HG03025 (cell line): ENCODE data around the gene MARCHF9.
"Not testable (repeated sequence)": the region's sequence is repeated elsewhere in the genome, so short reads cannot be mapped to it uniquely, and the experiment has no call there.

ENCODE experiments used
- ATAC-seq: cut with Tn5 transposase; IDR thresholded peaks from one replicate; pipeline ENCODE4 v1.9.1; 2021; ENCODE audit warnings: mild to moderate bottlenecking, moderate library complexity; ENCODE audit not compliant: unreplicated experiment, low FRiP score

Gene MARCHF9

DNA sequence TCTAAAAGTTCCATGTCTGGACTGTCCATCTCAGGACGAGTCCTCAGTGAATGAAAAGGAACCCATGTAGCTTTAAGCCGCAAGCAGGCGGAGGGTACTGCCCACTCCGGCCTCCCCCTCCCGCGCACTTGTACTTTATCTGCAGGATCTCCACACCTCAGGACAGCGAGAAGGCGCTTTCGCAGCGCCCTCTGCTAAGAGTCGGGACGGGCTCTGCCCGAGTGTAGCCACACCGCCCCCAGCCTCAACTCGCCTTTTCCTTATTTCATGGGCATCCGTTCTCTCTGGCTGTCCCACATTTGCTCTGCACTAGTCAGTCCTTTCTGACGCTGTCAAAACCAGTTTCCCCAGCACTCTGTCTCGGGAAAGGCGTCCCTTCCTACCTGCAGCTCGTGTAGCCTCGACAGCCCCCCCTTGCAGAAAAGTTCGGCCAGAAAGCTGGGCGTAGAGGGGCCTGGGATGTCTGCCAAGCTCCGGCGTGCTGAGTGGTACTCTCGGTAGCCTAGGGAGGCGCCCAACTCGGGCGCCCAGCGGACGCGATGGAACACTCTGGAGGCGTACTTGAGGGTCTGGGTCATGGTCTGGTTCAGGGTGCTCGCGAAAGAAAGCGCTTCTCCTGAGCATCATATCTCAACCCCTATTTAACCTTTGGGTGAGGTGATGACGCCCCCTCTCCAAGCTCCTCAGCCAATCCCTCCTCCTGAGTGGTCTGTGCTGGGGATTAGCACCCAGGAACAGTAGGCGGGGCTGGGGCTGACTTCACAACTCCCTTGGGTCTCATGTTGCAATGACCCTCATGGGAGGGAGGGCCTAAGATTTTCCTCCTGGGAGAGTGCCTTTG is 11.8 kb downstream of the MARCHF9 start, which contains the start of gene CYP27B1:
CYP27B1 (minus strand) TSS at position 615 of the 841 bp plus-strand sequence; CDS start at position 578, 37 bp downstream.
- ATAC-seq: no peak

- no peak for ATAC-seq
These were observed 12.4 kb downstream of the MARCHF9 start for GRCh38 chr12:57767305-57767698.

DNA sequence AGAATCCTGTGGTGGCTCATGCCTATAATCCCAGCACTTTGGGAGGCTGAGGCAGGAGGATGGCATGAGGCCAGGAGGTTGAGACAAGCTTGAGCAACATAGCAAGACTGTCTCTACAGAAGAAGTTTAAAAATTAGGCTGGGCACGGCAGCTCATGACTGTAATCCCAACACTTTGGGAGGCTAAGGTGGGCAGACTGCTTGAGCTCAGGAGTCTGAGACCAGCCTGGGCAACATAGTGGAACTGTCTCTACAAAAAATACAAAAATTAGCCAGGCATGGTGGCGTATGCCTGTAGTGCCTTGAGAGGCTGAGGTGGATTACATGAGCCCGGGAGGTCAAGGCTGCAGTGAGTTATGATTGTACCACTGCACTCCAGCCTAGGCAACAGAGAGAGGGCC is 13.0 kb downstream of the MARCHF9 start:
- no peak for ATAC-seq

DNA sequence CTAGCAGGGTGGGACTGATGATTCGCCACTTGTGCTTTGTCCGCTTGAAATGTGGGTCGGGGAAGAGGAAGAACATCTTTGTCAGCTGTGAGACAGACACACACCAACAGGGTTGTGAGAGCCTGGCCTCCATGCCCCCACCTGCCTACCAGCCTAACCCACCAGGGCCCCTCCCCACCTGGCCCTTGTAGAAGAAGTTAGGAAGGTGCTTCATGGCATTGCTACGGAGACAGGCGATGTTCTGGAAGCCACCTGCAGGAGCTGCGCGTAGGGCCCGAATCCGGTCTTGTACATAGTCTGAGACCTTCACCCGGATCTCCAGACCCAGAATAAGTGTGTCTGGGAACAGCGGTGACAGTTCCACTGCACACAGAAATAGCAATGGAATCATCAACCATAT is 14.7 kb downstream of the MARCHF9 start:
- ATAC-seq: no peak

- no peak for ATAC-seq
These were observed 15.8 kb downstream of the MARCHF9 start for GRCh38 chr12:57770734-57771133.

- ATAC-seq: peak; percentile 63
These were observed 16.5 kb downstream of the MARCHF9 start for GRCh38 chr12:57771236-57771872.

- peak; percentile 83 for ATAC-seq
These were observed 17.0 kb downstream of the MARCHF9 start, which contains the start of gene METTL1 for GRCh38 chr12:57771873-57772428. METTL1 (minus strand) TSS chr12:57772105; CDS start chr12:57772083, 22 bp downstream.

- peak; percentile 27 for ATAC-seq
These were observed 17.8 kb downstream of the MARCHF9 start, which contains the start of gene EEF1AKMT3 for GRCh38 chr12:57772429-57773322. EEF1AKMT3 (plus strand) TSS chr12:57772614; CDS start chr12:57772725, 111 bp downstream.

- not testable (repeated sequence) for ATAC-seq
These were observed 19.7 kb downstream of the MARCHF9 start for GRCh38 chr12:57774634-57775033.

- ATAC-seq: no peak
These were observed 20.1 kb downstream of the MARCHF9 start for GRCh38 chr12:57775044-57775443.

DNA sequence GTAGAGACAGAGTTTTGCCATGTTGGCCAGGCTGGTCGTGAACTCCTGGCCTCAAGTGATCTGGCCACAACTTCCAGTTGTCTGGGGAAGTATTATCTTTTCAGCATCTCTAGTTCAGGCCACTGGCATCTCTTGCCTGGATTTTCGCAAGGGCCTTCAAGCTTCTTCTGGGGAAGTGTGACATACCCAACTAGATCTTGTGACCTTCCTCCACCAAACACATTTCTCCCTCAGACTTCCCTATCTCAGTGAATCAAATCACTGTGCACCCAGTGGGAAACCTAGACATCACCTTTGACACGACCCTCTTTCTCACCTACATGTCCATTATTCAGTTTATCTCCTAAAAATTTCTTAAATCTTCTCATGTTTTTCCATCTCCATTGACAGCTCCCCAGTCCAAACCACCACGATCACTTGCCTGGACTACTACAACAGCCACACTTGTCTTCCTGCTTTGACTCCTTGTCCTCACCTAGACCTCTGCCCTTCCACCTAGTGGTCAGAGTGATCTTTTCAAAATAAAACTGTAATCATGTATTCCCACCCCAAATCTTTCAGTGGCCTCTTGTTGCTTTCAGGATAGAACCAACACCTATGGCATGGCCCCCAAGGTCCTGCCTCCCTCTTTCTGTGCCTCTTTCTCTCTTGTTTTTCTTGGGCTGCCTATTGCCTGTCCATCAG is 20.8 kb downstream of the MARCHF9 start:
- no peak for ATAC-seq

- no peak for ATAC-seq
These were observed 21.3 kb downstream of the MARCHF9 start for GRCh38 chr12:57776247-57776587.

DNA sequence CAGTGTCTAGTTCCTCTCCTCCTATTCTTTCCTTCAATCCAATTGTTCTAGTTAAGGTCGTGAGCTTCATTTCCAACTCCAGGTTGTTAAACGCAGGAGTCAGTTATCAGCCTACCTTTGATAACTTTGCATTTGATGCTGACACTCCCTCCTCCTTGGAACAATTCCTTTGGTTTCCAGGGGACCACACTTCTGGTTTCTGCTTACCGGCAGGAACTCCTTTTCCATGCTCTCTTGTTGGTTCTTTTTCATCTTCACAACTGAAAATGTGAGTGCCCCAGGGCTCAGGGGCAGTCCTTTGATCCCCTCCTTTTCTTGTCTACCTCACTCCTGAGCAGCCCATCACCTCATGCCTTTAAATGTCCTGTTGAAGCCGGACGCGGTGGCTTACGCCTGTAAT is 22.5 kb downstream of the MARCHF9 start:
- ATAC-seq: no peak

GRCh38 chr12:57777911-57778310 is 23.0 kb downstream of the MARCHF9 start:
- no peak for ATAC-seq

DNA sequence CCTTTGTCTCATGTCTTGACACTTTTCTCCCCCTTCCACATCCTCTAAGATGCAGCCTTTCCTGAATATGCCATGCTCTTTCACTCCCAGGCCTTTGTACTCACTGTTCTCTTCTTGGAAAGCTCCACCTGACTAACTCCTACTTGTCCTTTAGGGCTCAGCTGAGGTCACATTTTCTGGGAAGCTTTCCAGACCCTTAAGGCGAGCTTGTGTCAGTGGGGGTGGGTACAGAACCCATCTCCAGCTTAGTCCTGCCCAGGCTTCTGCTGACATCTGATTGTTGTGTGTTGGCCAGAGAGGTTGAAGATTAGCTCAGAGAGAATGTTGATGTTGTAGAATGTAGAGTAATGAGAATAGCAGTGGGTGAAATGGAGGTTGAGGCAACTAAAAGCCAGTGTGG is 24.8 kb downstream of the MARCHF9 start:
- no peak for ATAC-seq

DNA sequence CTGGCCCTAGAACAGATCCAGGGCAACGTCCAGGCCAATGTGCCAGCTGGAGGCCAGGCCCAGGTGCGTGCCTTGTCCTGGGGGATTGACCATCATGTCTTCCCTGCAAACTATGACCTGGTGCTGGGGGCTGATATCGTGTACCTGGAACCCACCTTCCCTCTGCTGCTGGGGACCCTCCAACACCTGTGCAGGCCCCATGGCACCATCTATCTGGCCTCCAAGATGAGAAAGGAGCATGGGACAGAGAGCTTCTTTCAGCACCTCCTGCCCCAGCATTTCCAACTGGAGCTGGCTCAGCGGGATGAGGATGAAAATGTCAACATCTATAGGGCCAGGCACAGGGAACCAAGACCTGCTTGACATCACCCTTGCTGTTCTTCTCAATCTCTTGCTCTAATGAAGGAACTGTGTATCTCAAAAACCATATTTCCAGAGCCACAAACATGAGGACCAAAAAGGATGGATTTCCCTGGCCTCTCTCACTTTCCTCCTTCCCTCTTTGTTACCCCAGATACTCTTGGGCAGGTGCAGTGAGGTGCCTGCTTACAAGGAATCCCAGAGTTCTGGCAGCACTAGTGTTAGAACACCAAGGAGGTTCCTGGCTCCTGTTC is 25.5 kb downstream of the MARCHF9 start:
- ATAC-seq: no peak

DNA sequence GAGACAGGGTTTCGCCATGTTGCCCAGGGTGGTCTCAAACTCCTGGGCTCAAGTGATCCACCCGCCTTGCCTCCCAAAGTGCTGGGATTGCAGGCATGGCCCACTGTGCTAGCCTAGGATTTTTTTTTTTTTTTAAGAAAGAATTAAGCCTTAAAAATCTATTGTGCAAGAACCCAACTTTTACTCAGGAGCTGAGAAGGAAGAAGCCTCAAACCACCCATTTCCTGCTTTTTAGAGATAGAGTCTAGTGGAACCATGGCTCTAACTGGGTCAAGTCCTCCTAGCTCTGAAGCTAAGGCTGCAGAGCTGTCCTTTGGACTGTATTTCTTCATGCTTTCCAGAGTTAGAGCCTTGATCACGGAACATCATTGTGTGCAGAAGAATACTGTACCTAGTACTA is 26.3 kb downstream of the MARCHF9 start:
- ATAC-seq: no peak

DNA sequence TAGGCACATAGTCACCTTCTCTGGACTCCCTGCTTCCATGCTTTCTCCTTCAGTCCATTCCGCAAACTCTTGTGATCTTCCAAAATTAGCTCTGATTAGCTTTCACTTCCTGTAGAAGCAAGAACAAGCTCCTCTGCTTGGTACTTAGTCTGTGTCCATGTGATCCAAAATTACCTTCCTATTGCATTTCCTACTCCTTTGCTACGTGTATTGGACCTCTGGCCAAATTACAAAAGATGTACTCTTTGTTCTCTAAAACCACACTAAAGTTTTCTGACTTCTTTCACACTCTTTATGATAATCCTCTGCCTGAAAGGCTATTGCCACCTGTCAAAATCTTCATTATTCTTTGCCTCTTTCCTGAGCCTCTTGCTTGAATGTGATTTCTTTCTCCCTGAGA is 26.9 kb downstream of the MARCHF9 start:
- ATAC-seq: no peak

DNA sequence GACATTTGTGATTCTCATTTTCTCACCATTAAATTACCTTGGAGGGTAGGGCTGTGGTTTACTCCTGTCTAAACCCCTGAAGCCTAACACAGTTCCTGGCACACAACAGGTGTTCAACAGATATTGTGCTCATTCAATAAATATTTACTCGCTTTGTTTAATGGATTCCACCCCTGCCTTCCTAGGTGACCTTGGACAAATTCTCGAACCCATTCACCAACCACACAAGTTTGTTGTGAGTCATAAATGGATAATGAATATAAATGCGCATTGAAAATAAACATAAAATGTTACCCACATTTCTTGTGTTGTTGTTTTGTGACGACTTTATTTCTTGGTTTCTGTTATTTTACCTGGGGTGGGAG is 27.3 kb downstream of the MARCHF9 start:
- ATAC-seq: no peak
